DND-41 (cell line): ENCODE measurements around the gene MYL3.

ENCODE experiments used
- ATAC-seq: fragments of 200-7000 bp; cut with Tn5 transposase; 3 replicates; pipeline ENCODE4 v1.9.1; 2021; ENCODE audit warnings: low read depth; ENCODE audit not compliant: insufficient read depth
- DNase-seq: peaks from one replicate; pipeline ENCODE4 v3.0.0-alpha.2; 2020
- H2AFZ ChIP-seq: 2 replicates; pipeline ENCODE4 v1.6.0; 2012; ENCODE audit warnings: low read depth, low read length
- H3K27ac ChIP-seq: 2 replicates; pipeline ENCODE4 v1.5.1; 2012; ENCODE audit warnings: low read length, inconsistent platforms
- H3K27me3 ChIP-seq: fragments of 200-600 bp; sonication (generic); 2 replicates; pipeline ENCODE4 v1.6.0; 2012; ENCODE audit warnings: low read length, mild to moderate bottlenecking, inconsistent platforms; ENCODE audit not compliant: insufficient read depth, poor library complexity
- H3K36me3 ChIP-seq: 2 replicates; pipeline ENCODE4 v1.5.1; 2012; ENCODE audit warnings: low read length, inconsistent platforms; ENCODE audit not compliant: insufficient read depth
- H3K4me1 ChIP-seq: 2 replicates; pipeline ENCODE4 v1.5.1; 2012; ENCODE audit warnings: mild to moderate bottlenecking, low read length; ENCODE audit not compliant: insufficient read depth
- H3K4me2 ChIP-seq: 2 replicates; pipeline ENCODE4 v1.6.0; 2012; ENCODE audit warnings: mild to moderate bottlenecking, moderate library complexity, low read length, inconsistent platforms; ENCODE audit not compliant: insufficient read depth
- H3K4me3 ChIP-seq, 2 experiments: fragments of 200-600 bp in 1 of 2; shearing (Covaris generic) in 1 of 2; 2 replicates each; pipeline ENCODE4 v1.5.1; 2012 to 2016; ENCODE audit warnings: inconsistent platforms in 2 of 2, low read length in 2 of 2, mild to moderate bottlenecking in 2 of 2, low read depth in 1 of 2, moderate library complexity in 1 of 2
- H3K79me2 ChIP-seq: 2 replicates; pipeline ENCODE4 v1.6.0; 2012; ENCODE audit warnings: low read length, inconsistent platforms; ENCODE audit not compliant: insufficient read depth
- H3K9ac ChIP-seq: 2 replicates; pipeline ENCODE4 v1.6.0; 2012; ENCODE audit warnings: low read depth, mild to moderate bottlenecking, inconsistent platforms, low read length, moderate library complexity
- H3K9me3 ChIP-seq: 2 replicates; pipeline ENCODE4 v1.5.1; 2012; ENCODE audit warnings: low read length, moderate library complexity, mild to moderate bottlenecking, inconsistent platforms; ENCODE audit not compliant: insufficient read depth, severe bottlenecking
- H4K20me1 ChIP-seq: 2 replicates; pipeline ENCODE4 v1.6.0; 2012; ENCODE audit warnings: low read length; ENCODE audit not compliant: insufficient read depth
- EZH2 ChIP-seq: IDR thresholded peaks from 3 replicates; pipeline ENCODE4 v1.6.1; 2012; ENCODE audit warnings: borderline replicate concordance, low read depth, mild to moderate bottlenecking, moderate library complexity, low read length, inconsistent platforms; ENCODE audit not compliant: severe bottlenecking
- TF ChIP-seq, protein P1 (sequence below): IDR thresholded peaks from 2 replicates; pipeline ENCODE4 v1.5.1; 2012; ENCODE audit warnings: borderline replicate concordance, low read length, moderate library complexity, mild to moderate bottlenecking; ENCODE audit not compliant: poor library complexity, severe bottlenecking; ENCODE audit errors: extremely low read depth

The MYL3 gene

DNA sequence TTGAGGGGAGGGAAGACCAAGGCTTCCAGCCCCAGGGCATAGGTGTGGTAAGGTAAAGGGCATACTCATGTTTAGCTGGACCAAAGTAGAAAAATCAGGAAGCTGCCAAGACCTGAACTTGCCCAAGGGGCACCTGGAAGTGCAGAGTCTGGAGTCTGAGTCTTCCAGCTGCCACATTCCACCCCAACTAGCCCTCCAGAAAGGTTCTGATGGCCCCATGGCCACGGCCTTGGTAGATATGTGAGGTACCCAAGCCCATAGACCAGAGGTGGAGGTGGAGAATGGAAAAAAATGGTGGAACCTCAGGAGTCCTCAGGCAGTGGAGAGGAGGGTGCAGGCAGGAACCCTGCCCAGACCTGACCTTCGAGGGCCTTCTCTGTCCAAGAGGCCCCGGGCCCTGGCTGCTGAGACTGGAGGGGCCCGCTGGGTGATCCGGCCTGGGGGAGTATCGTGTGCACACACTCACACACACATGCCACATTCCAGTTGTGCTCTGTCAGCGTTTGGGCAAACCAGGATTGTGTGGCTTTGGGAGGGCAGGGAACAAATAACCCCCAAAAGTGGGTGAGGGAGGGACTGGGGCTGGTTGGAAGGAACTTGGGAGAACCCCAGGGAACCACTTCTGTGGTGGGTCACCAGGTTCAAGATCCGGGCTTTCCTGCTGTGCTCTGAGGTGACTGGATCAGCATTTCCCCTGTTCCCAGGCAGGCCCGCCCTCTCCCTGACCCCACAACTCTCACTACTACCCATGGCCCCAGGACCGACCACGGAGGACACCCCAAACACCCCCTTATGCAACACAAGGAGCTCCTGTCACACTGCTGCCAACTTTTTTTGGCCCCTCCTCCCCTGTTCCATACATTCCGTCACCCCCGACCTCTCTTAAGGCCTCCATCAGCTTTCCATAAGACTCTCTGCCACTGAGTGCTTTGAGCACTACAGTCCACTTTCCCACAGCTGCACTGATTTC lies 11.6 kb downstream of the MYL3 start:
- Histone ChIP-seq H3K36me3 (no peaks in the 10 kb centered on the region), H3K9me3 (no peaks in the 10 kb centered on the region), H3K4me1 (no peaks in the 10 kb centered on the region), H3K27ac (no peak overlapping the region), H3K27me3 (no peaks in the 10 kb centered on the region), H3K79me2 (no peaks in the 10 kb centered on the region), H2AFZ (no peak overlapping the region), H3K4me3 (no peak overlapping the region), H3K9ac (no peak overlapping the region), H3K4me2 (no peak overlapping the region), H4K20me1 (no peaks in the 10 kb centered on the region)
- ATAC-seq: no peak
- TF ChIP-seq, protein P1, sequence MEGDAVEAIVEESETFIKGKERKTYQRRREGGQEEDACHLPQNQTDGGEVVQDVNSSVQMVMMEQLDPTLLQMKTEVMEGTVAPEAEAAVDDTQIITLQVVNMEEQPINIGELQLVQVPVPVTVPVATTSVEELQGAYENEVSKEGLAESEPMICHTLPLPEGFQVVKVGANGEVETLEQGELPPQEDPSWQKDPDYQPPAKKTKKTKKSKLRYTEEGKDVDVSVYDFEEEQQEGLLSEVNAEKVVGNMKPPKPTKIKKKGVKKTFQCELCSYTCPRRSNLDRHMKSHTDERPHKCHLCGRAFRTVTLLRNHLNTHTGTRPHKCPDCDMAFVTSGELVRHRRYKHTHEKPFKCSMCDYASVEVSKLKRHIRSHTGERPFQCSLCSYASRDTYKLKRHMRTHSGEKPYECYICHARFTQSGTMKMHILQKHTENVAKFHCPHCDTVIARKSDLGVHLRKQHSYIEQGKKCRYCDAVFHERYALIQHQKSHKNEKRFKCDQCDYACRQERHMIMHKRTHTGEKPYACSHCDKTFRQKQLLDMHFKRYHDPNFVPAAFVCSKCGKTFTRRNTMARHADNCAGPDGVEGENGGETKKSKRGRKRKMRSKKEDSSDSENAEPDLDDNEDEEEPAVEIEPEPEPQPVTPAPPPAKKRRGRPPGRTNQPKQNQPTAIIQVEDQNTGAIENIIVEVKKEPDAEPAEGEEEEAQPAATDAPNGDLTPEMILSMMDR: no peak
- TF ChIP-seq EZH2: no peak
- no peak for DNase-seq

DNA sequence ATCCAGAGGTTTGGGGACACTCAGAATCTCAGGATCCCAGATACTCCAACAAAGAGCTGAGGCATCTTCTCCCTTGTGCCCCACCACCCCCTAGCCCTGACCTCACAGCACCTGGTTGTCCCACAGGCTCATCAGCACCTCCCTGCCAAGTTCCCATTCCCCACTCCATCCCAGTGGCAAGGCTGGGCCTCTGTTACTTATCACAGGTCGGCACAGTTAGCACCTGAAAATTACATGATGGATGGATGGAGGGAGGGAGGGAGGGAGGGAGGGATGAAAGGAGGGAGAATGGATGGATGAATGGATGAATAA lies 12.8 kb downstream of the MYL3 start:
- Histone ChIP-seq H3K36me3 (no peaks in the 10 kb centered on the region), H3K4me3 (no peak overlapping the region), H3K79me2 (no peaks in the 10 kb centered on the region), H2AFZ (no peak overlapping the region), H3K27me3 (no peaks in the 10 kb centered on the region), H3K4me1 (no peaks in the 10 kb centered on the region), H3K9me3 (no peaks in the 10 kb centered on the region), H3K27ac (no peak overlapping the region), H3K4me2 (no peak overlapping the region), H4K20me1 (no peaks in the 10 kb centered on the region), H3K9ac (no peak overlapping the region)
- TF ChIP-seq, protein P1: no peak
- no peak for TF ChIP-seq EZH2
- DNase-seq (no peak), ATAC-seq (no peak)

DNA sequence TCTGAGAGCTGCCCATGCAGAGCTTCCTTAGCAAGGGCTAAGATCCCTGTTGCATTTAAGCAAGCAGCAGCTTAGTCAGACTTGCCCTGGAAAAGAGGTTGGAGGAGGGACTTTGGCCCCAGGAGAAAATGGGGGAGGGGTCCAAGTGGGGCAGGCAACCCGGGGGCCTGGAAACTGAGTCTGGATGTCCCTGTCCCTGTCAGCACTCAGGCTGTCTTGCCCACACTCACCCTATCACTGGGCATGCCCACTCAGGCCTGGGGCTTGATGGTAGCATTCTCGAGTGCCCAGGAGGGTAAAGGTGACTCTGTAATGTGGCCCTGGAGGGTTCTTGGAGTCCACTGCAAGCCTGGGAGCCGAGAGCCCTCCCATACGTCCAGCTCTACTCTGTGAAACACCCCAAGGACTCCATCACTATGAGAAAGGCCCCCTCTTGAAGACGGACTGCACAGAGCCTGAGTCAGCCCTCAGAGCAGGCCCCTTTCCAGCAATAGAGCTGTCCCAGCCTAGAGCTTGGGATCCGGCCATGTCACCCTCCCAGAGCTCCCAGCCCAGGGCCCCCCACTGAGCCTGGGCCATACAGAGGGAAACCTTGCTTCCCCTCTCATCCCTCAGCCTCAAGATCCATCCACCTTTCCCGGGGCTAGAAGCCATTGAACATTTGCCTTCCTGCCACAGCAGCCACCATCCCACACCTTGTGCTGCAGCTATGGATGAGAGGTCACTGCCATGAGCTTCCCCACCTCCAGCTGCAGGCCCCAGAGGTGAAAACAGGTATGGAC lies 13.4 kb downstream of the MYL3 start:
- Histone ChIP-seq H3K9me3 (no peaks in the 10 kb centered on the region), H3K4me1 (no peaks in the 10 kb centered on the region), H3K79me2 (no peaks in the 10 kb centered on the region), H3K27ac (no peak overlapping the region), H2AFZ (no peak overlapping the region), H3K9ac (no peak overlapping the region), H4K20me1 (no peaks in the 10 kb centered on the region), H3K36me3 (no peaks in the 10 kb centered on the region), H3K4me3 (no peak overlapping the region), H3K27me3 (no peaks in the 10 kb centered on the region), H3K4me2 (no peak overlapping the region)
- no peak for TF ChIP-seq EZH2
- DNase-seq: no peak
- no peak for ATAC-seq
